NK-92 (cell line): ENCODE data around the gene SLC9B2.

ENCODE experiments used
- DNase-seq: peaks from one replicate; lab custom pipeline; 2025; ENCODE audit not compliant: unreplicated experiment; lab: John Stamatoyannopoulos, UW

The SLC9B2 gene

GRCh38 chr4:103076747-103077347, at the start of gene SLC9B2:
TSS of gene SLC9B2 (minus strand) at chr4:103076761. CDS start at chr4:103067550, 9,211 bp downstream.
- no peak for DNase-seq

GRCh38 chr4:103126126-103126525, 49.6 kb upstream of the SLC9B2 start:
- DNase-seq: no peak

- no peak for DNase-seq
Observed at GRCh38 chr4:103123114-103123513, 46.6 kb upstream of the SLC9B2 start.

GRCh38 chr4:103118166-103118565, 41.6 kb upstream of the SLC9B2 start:
- DNase-seq: no peak

- DNase-seq: no peak
Observed at GRCh38 chr4:103111598-103111997, 35.0 kb upstream of the SLC9B2 start.

GRCh38 chr4:103108542-103108941, 32.0 kb upstream of the SLC9B2 start:
- DNase-seq: no peak

- DNase-seq: no peak
Observed at GRCh38 chr4:103105558-103106356, 29.2 kb upstream of the SLC9B2 start.

- DNase-seq: no peak
Observed at GRCh38 chr4:103104886-103105285, 28.3 kb upstream of the SLC9B2 start.

GRCh38 chr4:103100691-103101090, 24.1 kb upstream of the SLC9B2 start:
- no peak for DNase-seq

GRCh38 chr4:103099691-103100392, 23.3 kb upstream of the SLC9B2 start, which contains the start of gene BDH2:
TSS of gene BDH2 (minus strand) at chr4:103099834. CDS start at chr4:103096254, 3,580 bp downstream.
- DNase-seq: no peak

GRCh38 chr4:103098756-103099440, 22.3 kb upstream of the SLC9B2 start:
- DNase-seq: no peak

- no peak for DNase-seq
Observed at GRCh38 chr4:103098341-103098740, 21.8 kb upstream of the SLC9B2 start.

GRCh38 chr4:103097112-103097511, 20.6 kb upstream of the SLC9B2 start:
- no peak for DNase-seq

- DNase-seq: no peak
Observed at GRCh38 chr4:103095080-103095479, 18.5 kb upstream of the SLC9B2 start.

GRCh38 chr4:103092245-103092644, 15.7 kb upstream of the SLC9B2 start:
- DNase-seq: no peak

GRCh38 chr4:103091601-103092223, 15.2 kb upstream of the SLC9B2 start:
- no peak for DNase-seq

GRCh38 chr4:103089481-103089880, 12.9 kb upstream of the SLC9B2 start:
- no peak for DNase-seq

- no peak for DNase-seq
Observed at GRCh38 chr4:103086551-103086950, 10.0 kb upstream of the SLC9B2 start.

- no peak for DNase-seq
Observed at GRCh38 chr4:103085555-103086196, 9.1 kb upstream of the SLC9B2 start.

- DNase-seq: no peak
Observed at GRCh38 chr4:103079621-103080020, 3.1 kb upstream of the SLC9B2 start.
